Tongue (tissue), 2 donors: ENCODE measurements around the gene COMMD4. TPM values are rescaled to one million over a fixed set of nuclear protein-coding genes. Genes with fewer than 3 reads are reported as not detected.
A peak's percentile ranks its signal among the peaks of the same experiment; 100 is the strongest.
"Not testable (repeated sequence)": the region's sequence is repeated elsewhere in the genome, so short reads cannot be mapped to it uniquely, and the experiment has no call there.

Experiments
- DNase-seq: peaks from one replicate; pipeline ENCODE4 v3.0.0-alpha.2; 2015
- total RNA-seq: library from RNA; depleted of rRNA; stranded (reverse); fragments of >200 nt; gene quantifications from one replicate; pipeline ENCODE4 v1.2.3, GENCODE V29; 2014

The COMMD4 gene
- 25.0 TPM for total RNA-seq

DNA sequence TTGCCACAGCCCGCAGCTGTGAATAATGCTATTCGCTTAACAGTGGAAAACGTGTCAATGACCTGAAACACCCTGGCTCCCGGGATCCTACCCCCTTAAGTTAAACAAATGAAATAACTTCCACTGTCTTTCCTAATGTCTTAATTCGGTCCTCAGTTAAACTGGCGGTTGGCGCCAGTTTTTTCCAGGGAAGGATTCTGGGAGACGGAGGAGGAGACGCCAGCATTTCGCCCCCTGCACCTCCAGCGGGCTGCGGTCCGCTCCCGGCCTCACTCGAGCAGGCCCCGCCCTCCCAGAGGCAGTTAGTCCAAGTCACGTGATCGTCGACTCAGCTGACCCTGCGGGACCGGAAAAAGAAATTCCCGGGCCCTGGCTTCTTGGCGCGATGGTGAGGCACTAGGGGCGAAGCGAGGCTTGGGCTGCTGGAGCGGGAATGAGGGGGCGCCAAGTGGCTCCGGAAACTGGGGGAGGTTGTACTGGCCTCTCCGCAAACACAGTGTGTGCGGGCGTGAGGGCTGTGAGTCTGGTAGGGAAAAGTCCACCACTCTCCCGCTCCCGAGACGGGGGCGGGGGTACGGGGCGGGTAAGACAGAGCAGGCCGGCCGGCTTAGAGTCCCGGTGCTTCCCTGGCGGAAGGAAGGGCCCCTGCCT lies at the start of gene COMMD4:
Gene COMMD4, plus strand, starts transcription at position 359 of the 651 bp plus-strand sequence. Its CDS starts 27 bp downstream, at position 386.
- DNase-seq, result peak; percentile 98

DNA sequence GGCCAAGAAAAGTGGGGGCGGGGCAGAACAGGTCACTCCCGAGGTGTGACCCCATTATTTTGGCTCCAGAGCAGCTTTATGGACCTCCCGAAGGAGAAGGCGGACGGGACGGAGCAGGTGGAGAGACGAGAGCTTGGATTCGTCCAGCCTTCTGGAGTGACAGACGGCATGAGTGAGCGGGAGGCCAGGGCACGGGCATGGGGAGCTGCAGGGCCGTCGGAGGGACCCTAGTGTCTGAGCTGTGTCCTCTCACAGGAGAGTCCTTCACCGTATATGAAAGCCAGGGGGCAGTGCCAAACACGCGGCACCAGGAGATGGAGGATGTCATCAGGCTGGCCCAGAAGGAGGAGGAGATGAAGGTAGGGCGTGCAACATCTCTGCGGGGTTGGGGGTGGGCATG lies 42.2 kb upstream of the COMMD4 start:
- DNase-seq, result not testable (repeated sequence)

- not testable (repeated sequence) for DNase-seq
Observed at GRCh38 chr15:75298541-75299310, 37.1 kb upstream of the COMMD4 start.

DNA sequence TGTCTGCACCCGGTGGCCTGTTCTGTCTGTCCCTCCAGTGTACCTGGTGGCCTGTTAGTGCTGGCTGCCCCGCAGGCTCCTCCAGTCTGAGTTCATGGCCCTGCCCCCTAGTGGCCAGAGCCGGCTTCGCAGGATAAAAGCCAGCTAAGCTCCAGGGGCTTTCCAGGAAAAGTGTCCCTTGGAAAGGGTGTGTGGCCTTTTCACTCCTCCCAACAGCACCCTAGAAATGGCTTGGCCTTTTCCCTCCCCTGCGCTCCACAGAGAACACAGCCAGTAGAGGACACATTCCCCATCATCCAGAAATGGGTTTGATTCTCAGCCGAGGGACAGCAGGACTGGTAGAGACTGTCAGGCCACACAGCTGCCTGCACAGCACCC lies 36.6 kb upstream of the COMMD4 start:
- not testable (repeated sequence) for DNase-seq

GRCh38 chr15:75300026-75300425 lies 35.8 kb upstream of the COMMD4 start:
- not testable (repeated sequence) for DNase-seq

DNA sequence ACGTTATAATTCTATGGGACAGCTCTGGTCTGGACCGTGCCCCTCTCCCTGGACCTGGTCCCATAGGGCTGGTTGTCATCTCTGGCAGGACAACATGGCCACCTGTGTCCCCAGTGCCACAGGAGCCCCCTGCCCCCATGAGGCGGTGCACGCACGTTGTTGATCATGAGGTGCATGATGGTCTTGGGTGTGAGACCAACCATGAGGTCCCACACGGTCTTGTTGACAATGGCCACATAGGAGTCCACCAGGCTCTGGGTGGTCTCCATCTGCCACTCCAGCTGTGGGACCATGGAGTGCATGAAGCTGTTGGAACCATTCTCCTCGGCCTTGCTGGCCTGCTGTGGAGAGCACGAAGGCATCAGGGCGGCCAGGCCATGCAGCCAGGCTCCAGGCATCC lies 33.5 kb upstream of the COMMD4 start:
- no peak for DNase-seq

DNA sequence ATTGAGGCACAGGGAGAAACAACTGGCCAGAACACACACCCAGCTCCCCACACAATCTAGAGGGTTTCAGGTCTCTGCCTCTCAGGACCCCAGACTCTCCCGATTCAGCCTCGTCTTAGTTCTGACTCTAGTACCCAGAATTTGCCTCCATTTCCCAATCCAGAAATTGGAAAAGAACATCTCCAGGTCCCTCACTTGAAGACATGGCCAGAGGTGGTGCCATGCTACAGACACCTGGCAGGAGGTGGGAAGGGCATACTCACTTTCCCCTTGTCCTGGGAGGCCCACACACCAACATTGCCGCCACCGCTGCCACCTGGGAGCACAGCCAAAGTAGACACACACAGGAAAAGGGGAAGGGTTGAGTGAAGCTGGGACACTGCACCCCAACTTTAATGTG lies 33.1 kb upstream of the COMMD4 start:
- DNase-seq, result not testable (repeated sequence)

DNA sequence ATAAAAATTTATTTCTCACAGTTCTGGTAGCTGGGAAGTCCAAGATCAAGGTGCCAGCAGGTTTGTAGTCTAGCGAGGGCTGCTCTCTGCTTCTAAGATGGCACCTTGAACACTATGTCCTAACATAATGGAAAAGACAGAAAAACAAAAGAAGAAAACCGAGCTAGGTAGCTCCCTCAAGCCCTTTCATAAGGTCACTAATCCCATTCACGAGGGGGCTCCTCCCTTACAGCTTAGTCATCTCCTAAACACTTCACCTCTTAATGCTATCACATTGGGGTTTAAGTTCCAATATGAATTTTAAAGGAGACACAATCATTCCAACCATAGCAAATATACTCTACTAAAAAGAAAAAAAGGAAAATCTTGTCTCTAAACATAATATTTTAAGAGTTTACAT lies 29.7 kb upstream of the COMMD4 start:
- DNase-seq, result no peak

- DNase-seq, result peak; percentile 1
Observed at GRCh38 chr15:75307778-75308390, 28.0 kb upstream of the COMMD4 start.

DNA sequence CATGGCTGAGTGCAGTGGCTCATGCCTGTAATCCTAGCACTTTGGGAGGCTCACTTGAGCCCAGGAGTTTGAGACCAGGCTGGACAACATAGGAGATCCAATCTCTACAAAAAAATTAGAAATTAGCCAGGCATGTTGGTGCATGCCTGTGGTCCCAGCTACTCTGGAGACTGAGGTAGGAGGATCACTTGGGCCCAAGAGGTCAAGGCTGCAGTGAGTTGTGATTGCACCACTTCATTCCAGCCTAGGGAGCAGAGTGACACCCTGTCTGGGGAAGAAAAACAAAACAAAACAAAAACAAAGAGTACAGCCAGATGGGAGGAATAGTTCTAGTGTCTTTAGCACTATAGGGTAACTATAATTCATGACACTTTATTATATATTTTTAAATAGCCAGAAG lies 26.2 kb upstream of the COMMD4 start:
- DNase-seq, result no peak

GRCh38 chr15:75312548-75312947 lies 23.3 kb upstream of the COMMD4 start:
- DNase-seq, result not testable (repeated sequence)

DNA sequence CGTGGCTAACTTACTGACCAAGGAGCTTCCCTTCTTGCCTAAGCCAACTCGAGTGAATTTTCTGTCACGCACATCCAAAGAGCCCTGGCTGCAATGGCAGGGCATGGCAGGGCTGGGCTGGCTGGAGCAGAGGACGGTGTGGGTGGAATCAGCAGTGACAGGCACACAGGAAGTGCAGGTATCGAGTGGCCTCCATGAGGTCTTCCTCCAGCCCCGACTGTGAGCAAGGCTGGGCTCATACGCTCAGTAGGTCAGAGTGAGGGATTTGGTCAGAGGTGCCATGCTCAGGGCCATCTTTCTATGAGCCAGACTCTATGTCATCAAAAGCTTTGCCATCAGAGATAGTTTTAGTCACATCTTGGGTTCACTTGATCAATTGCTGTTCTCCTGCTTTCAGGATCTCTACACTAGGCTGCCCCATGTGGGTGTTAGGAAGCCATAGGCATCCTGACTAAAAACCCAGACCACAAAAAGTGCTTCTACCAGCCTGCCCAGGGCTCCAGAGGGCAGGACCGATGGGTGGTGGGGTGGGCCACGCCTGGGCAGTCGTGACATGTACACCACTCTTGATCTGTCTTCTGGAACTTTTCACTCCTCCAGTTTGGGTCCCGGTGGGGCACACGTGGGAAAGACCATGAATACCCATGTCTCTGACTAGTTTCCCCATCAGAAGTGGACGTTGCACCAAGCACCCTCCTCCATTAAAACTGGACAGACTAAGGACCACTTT lies 22.6 kb upstream of the COMMD4 start:
- DNase-seq, result no peak

DNA sequence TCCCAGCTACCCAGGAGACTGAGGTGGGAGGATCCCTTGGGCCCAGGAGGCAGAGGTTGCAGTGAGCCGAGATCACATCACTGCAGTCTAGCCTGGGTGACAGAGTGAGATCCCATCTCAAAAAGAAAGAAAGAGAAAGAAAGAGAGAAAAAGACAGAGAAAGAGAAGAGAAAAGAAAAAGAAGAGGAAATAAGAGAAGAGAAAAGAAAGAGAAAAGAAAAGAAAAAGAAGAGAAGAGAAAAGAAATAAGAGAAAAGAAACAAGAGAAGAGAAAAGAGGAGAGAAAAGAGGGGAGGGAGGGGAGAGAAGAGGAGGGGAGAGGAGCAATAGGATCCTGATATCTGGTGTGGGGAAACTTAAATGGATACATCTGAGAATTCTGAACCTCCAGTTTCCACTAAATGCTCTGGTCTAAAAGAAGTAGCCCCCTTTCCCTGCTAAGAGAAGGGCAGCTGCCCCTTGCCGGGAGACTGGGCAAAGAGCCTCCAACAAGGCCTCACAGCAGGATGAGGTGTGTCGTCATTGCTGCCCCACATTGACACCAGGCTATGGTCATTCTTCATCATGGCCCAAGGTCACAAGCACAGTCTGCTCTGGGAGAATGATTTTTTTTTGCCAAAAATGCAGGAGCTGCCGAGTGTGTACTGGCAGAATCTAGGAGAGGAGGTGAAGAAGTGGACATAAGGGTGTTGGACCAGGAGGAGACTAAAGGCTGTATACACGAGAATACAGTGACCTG lies 21.1 kb upstream of the COMMD4 start:
- no peak for DNase-seq

DNA sequence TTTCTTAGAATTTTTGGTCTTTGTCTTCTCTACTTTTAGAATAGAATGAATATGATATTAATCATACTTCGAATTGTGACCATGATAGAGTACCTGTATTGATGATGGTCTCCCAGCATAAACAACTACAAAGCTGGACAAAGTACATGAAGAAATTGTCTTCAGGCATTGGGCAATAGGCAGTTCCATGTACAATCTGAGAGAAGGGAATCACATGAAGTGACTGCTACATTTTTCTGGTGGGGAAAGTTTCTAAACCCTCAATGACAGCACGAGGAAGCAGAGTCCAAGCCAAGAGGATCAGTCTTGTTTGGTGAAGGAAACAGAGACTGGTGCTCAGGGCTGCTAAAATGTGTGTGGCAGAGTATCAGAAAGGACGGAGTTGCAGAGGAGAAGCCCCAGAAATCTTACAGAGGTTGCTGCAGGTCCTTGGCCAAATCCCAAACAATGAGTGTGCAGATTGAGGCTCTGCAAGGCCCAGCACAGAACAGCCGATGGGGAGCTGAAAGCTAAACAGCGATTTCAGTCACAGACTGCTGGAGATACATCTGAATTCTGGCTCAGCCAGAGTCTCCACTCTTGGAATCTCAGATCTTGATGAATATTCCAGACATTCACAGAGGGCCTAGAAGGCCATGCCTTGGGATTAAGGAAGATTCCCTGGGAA lies 16.5 kb upstream of the COMMD4 start:
- DNase-seq, result not testable (repeated sequence)

DNA sequence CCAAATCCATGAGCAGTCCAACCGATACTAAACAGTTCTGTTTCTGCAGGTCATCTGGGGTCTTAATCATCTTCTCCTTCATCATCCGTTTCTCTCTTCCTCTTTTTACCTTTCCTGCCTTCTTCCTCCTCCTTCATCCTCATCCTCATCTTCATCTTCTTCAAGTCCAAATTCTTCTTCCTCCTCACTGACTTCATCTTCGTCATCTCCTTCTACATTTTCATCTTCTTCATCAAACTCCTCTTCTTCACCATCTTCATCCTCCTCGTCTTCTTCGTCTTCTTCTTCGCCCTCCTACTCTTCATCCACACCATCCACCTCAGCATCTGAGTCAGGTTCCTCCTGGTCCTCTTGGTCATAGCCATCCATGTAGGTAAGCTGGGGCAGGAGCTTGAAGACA lies 14.2 kb upstream of the COMMD4 start:
- DNase-seq, result no peak

- DNase-seq, result no peak
Observed at GRCh38 chr15:75325922-75326321, 9.9 kb upstream of the COMMD4 start.

- DNase-seq, result no peak
Observed at GRCh38 chr15:75327005-75327404, 8.9 kb upstream of the COMMD4 start.

GRCh38 chr15:75327491-75327890 lies 8.4 kb upstream of the COMMD4 start:
- no peak for DNase-seq

DNA sequence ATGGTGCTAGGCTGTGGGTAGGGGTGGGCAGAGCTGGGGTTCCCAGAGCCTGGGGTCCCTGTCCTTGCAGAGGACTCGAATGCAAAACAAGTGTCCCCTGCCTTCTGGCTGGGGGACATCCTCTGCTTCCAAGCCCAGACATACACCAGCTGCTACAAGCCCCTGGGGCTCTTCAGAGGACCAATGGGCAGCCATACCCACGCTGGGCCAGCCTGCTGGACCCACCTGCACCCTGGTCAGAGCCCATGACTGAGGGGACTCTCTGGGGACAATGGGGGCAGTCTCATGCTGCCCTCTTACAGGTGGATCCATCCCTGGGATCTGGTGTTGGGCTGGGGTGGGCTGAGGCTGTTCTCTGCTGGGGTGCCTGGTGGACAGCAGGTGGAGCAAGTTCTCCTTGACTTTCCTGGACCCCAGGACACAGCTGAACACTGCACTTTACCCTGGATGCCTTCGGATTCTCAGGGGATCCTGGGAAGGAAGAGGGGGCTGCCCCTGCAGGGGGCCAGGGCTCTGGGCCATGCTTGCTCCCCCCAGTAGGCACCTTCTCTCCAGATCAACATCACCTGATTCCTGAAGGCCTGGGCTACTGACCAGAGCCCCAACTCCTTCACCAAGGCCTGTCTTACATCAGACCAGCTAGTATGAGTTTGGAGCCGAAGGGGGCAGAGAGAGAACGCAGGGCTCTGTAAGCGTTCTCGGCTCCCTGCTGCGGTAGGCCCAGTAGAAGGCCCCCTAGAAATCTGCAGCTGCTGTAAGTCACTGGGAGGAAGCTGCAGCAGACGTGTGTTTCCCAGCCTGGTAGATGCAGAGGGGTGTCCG lies 7.2 kb upstream of the COMMD4 start:
- DNase-seq, result no peak

DNA sequence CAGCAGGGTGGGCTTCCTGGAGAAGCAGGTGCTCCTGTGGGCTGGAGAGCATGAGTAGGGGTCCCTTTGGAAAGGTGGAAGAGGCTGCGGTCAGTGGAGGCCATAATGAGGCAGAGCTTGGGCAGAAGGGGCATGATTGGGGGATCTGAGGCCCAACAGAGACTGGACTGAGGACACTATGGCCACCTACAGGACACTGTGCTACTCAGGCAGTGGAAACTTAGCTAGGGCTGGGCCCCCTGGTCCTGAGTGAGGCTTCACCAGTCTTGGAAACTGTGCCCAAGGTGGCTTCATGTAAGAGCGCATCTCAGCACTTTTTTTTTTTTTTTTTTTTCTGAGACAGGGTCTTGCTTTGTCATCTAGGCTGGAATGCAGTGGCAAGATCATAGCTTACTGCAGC lies 6.3 kb upstream of the COMMD4 start:
- DNase-seq, result no peak

DNA sequence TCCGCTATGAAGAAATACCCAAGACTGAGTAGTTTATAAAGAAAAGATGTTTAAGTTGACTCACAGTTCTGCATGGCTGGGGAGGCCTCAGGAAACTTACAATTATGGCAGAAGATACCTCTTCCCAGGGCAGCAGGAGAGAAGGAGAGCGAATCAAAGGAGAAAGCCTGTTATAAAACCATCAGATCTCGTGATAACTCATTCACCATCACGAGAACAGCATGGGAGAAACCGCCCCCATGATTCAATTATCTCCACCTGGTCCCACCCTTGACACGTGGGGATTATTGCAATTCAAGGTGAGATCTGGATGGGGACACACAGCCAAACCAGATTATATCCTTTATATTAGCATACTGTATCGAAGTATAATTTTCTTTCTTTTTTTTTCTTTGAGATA lies 3.8 kb upstream of the COMMD4 start:
- not testable (repeated sequence) for DNase-seq
